ENCODE data around the gene SPACA6.
"Not testable (repeated sequence)": the region's sequence is repeated elsewhere in the genome, so short reads cannot be mapped to it uniquely, and the experiment has no call there.

Gene SPACA6

GRCh38 chr19:51735759-51736449, 42.8 kb downstream of the SPACA6 start:
- DNase-seq (ENCODE audit: low read depth), result no peak

GRCh38 chr19:51737389-51737788, 44.3 kb downstream of the SPACA6 start:
- no peak for DNase-seq (ENCODE audit: low read depth)

- DNase-seq (ENCODE audit: low read depth), result no peak
Observed at GRCh38 chr19:51737924-51738323, 44.8 kb downstream of the SPACA6 start.

- not testable (repeated sequence) for DNase-seq (ENCODE audit: low read depth)
Observed at GRCh38 chr19:51738523-51738922, 45.4 kb downstream of the SPACA6 start.

- DNase-seq (ENCODE audit: low read depth), result no peak
Observed at GRCh38 chr19:51739466-51740213, 46.5 kb downstream of the SPACA6 start.

- no peak for DNase-seq (ENCODE audit: low read depth)
Observed at GRCh38 chr19:51740356-51740755, 47.2 kb downstream of the SPACA6 start.

GRCh38 chr19:51742789-51743188, 49.7 kb downstream of the SPACA6 start:
- no peak for DNase-seq (ENCODE audit: low read depth)

- no peak for DNase-seq (ENCODE audit: low read depth)
Observed at GRCh38 chr19:51743405-51743804, 50.3 kb downstream of the SPACA6 start.

GRCh38 chr19:51746731-51747130, 53.6 kb downstream of the SPACA6 start:
- no peak for DNase-seq (ENCODE audit: low read depth)

GRCh38 chr19:51749979-51750378, 56.8 kb downstream of the SPACA6 start:
- no peak for DNase-seq (ENCODE audit: low read depth)

- DNase-seq (ENCODE audit: low read depth), result no peak
Observed at GRCh38 chr19:51750400-51751094, 57.4 kb downstream of the SPACA6 start.

- DNase-seq (ENCODE audit: low read depth), result no peak
Observed at GRCh38 chr19:51751655-51752054, 58.5 kb downstream of the SPACA6 start, which contains the start of gene FPR1. Gene FPR1 (minus strand): TSS chr19:51751878. CDS start chr19:51746994, 4,884 bp downstream.

GRCh38 chr19:51754109-51754508, 61.0 kb downstream of the SPACA6 start:
- DNase-seq (ENCODE audit: low read depth), result no peak

GRCh38 chr19:51754770-51755169, 61.6 kb downstream of the SPACA6 start:
- no peak for DNase-seq (ENCODE audit: low read depth)
